ENCODE measurements around the gene EVA1C.

The EVA1C gene

DNA sequence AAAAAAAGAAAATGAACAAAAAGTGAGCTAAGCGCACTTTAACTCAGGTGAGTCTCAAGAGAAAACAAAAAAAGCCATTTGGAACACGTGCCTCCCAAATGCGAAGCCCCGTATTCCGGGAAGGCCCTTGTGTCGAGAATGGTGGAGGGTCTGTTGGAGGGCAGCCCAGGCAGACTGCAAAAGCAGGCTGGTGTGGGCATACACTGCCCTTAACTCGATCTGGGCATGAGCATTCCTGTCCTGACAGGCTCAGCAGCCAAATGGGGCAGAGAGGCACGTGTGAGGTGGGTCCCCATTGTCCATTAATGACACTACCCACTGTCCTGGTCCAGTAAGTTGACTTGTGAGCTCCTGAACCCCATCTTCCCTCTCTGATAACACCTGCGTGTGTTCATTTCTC, 57.7 kb downstream of the EVA1C start:
- H3K4me3 ChIP-seq (ENCODE audit: low read depth in 1 of 2, low read length in 2 of 2) = no peak overlapping the region
- no peak overlapping the region for H3K9ac ChIP-seq (ENCODE audit: low read depth in 1 of 2, low read length in 2 of 2)
- no peaks in the 10 kb centered on the region for H3K9me3 ChIP-seq (ENCODE audit: control insufficient read depth in 1 of 2, low read length in 2 of 2)
- no peaks in the 10 kb centered on the region for H3K27me3 ChIP-seq (ENCODE audit: control insufficient read depth in 1 of 2, insufficient read depth in 2 of 2, low read length in 2 of 2)
- no peaks in the 10 kb centered on the region for H3K4me1 ChIP-seq (ENCODE audit: control insufficient read depth in 1 of 2, insufficient read depth in 2 of 2, low read length in 2 of 2)
- no peak overlapping the region for H3K27ac ChIP-seq (ENCODE audit: low read depth, low read length)
- H3K36me3 ChIP-seq (ENCODE audit: control insufficient read depth in 1 of 2, insufficient read depth in 2 of 2, low read length in 2 of 2) = peaks cover 0 to 6% of the 10 kb centered on the region in 2 donors

DNA sequence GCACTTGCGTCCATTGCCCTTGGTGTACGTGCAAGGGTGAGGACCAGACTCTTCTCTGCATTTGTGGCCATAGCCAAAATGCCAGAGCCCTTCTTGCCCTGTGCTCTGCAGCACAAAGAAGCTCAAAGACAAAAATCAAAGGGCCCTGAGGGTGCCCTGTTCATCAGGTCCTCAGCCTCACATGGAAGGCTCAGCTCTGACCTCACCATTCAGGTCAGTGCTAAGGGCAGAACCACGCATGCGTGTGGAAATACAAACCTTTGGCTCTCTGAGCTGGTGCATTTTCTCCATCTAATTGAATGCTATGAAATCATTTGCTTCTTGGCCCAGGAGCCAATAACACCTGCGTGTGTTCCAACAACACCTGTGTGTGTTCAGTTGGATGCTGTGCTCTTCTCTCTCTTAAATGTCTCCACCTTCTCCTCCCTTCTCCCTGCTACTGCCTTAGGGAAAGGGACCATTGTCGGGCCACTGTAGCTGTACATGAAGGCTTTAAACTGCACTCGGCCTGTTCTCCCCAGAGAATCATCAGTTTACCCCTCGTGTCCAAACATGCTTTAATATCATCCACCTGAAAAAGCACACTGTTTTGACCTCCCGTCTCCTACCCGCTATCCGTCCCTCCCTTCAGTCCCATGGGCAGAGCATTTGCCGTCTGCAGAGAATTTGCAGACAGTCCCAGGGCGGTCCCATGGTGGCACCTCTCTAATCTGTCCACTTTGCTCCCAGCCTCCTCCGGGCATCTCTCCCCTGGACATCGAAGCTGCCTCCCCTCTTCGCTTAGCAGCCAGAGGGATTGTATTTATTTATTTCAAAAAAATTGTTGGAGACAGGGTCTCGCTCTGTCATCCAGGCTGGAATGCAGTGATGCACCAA, 60.6 kb downstream of the EVA1C start:
- H3K36me3 ChIP-seq (ENCODE audit: control insufficient read depth in 1 of 2, insufficient read depth in 2 of 2, low read length in 2 of 2) = peaks cover 0 to 6% of the 10 kb centered on the region in 2 donors
- H3K27ac ChIP-seq (ENCODE audit: low read depth, low read length) = no peak overlapping the region

DNA sequence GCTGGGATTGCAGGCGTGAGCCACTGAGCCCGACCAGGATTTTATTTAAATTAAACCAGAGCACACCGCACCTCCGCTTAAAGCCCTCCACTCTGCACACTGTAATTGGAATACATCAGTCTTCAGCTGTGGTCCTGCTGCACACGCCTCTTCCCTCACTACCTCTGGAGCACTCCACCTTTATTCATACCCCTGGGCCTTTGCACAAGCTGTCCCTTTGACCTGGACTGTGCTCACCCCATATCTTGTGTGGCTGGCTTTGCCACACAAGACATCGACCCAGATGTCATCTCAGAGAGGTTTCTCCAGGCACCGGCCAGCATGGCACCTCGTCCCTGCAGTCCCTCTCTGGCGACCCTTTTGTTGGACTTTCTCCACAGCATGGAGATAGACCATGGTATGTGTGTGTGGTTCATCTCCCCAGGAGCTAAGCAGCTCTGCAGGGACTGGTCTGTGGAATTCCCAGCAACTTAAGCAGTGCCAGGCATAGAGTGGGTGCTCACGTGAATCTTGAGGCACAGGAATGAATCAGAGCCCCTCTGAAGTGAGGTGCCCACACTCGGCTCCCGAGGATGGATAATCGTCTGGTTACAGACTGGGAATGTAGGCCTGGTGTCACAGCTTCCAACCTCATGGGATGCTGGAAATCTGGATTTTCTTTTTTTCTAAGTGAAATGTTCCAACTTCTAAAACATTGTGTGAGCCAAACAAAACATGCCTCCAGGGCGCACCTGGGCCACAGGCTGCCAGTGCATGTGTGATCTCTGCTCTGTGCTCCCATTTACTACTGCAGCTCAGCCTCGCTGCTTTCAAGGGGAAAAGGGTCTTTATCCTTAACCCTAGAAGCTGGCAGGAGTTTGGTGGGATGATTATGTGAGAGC, 61.9 kb downstream of the EVA1C start:
- H3K36me3 ChIP-seq (ENCODE audit: control insufficient read depth in 1 of 2, insufficient read depth in 2 of 2, low read length in 2 of 2) = peaks cover 0 to 6% of the 10 kb centered on the region in 2 donors
- H3K27ac ChIP-seq (ENCODE audit: low read depth, low read length) = no peak overlapping the region

More for the DNA sequence above, 60.6 kb downstream of the EVA1C start:
- Histone ChIP-seq H3K9ac (ENCODE audit: low read depth in 1 of 2, low read length in 2 of 2) (no peak overlapping the region), H3K9me3 (ENCODE audit: control insufficient read depth in 1 of 2, low read length in 2 of 2) (no peaks in the 10 kb centered on the region), H3K4me3 (ENCODE audit: low read depth in 1 of 2, low read length in 2 of 2) (no peak overlapping the region), H3K4me1 (ENCODE audit: control insufficient read depth in 1 of 2, insufficient read depth in 2 of 2, low read length in 2 of 2) (peaks cover 0 to 7% of the 10 kb centered on the region in 2 donors), H3K27me3 (ENCODE audit: control insufficient read depth in 1 of 2, insufficient read depth in 2 of 2, low read length in 2 of 2) (no peaks in the 10 kb centered on the region)

DNA sequence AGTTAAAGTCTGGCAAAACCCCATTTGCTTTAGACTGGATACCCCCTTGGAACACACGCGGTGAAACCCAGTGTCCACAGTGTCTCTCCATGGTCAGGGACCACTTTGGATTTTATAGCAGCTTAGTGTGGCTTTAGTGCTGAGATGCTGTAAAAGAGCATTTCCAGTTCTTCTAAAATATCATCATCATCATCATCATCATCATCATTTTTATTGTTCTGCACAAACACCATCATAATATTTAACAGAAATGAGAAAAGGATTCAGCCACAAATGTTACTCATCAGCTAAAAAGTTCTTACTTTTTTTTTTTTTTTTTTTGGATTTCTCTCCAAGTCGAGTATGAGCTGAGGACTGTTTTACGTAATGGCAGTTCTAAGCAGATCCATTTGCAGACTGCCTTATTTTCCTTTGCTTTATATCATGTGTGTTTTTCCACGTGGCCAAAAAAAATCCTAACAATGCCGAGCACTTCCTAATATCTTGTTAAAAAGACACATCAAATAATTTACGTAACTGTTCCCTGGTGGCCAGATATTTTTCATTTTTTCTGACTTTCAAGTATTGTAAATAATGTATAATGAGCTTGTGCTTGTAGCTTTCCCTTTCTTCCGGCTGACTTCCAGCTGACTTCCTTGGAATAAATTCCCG, 62.8 kb downstream of the EVA1C start:
- Histone ChIP-seq H3K4me1 (ENCODE audit: control insufficient read depth in 1 of 2, insufficient read depth in 2 of 2, low read length in 2 of 2) (peaks cover 0 to 7% of the 10 kb centered on the region in 2 donors), H3K9ac (ENCODE audit: low read depth in 1 of 2, low read length in 2 of 2) (no peak overlapping the region), H3K27me3 (ENCODE audit: control insufficient read depth in 1 of 2, insufficient read depth in 2 of 2, low read length in 2 of 2) (no peaks in the 10 kb centered on the region), H3K27ac (ENCODE audit: low read depth, low read length) (no peak overlapping the region), H3K9me3 (ENCODE audit: control insufficient read depth in 1 of 2, low read length in 2 of 2) (no peaks in the 10 kb centered on the region), H3K4me3 (ENCODE audit: low read depth in 1 of 2, low read length in 2 of 2) (no peak overlapping the region), H3K36me3 (ENCODE audit: control insufficient read depth in 1 of 2, insufficient read depth in 2 of 2, low read length in 2 of 2) (peaks cover 0 to 6% of the 10 kb centered on the region in 2 donors)

More for the DNA sequence above, 61.9 kb downstream of the EVA1C start:
- Histone ChIP-seq H3K9ac (ENCODE audit: low read depth in 1 of 2, low read length in 2 of 2) (no peak overlapping the region), H3K4me3 (ENCODE audit: low read depth in 1 of 2, low read length in 2 of 2) (no peak overlapping the region), H3K4me1 (ENCODE audit: control insufficient read depth in 1 of 2, insufficient read depth in 2 of 2, low read length in 2 of 2) (peaks cover 0 to 7% of the 10 kb centered on the region in 2 donors), H3K9me3 (ENCODE audit: control insufficient read depth in 1 of 2, low read length in 2 of 2) (no peaks in the 10 kb centered on the region), H3K27me3 (ENCODE audit: control insufficient read depth in 1 of 2, insufficient read depth in 2 of 2, low read length in 2 of 2) (no peaks in the 10 kb centered on the region)

DNA sequence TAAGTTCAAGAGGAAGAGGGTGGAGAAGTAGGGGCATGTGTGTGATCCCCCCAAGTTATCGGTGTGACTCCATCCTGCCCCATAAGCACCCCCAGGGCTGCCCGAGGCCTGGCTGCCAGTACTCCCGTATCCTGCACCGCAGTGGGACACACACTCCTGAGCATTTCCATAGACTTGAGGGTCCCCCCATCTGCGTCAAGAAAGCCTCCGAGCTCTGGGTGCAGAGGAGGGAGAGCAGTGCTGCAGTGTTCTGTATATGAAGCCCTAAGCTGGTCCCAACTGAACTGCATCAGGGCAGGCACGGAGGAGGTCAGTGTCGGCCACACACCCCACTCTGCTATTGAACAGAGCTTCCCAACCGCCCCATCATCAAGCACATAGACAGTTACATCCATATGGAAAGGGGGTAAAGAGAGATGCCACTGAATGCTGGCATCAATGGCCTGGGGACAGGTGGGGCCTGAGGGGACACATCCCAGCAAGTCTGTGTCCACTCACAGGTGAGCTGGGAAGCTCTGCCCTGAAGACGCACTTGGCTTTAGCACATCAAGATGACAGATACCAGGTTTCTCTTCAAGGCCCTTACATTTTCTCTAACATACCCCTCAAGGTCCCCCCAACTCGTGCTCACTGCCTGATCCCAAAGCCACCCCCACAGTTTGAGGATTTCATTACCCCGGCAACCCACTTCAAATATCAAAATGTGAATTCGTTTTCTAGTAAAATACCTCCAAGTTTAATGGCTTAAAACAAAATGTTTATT, 64.3 kb downstream of the EVA1C start:
- H3K9ac ChIP-seq (ENCODE audit: low read depth in 1 of 2, low read length in 2 of 2) = no peak overlapping the region
- no peaks in the 10 kb centered on the region for H3K27me3 ChIP-seq (ENCODE audit: control insufficient read depth in 1 of 2, insufficient read depth in 2 of 2, low read length in 2 of 2)
- H3K4me1 ChIP-seq (ENCODE audit: control insufficient read depth in 1 of 2, insufficient read depth in 2 of 2, low read length in 2 of 2) = peaks cover 0 to 7% of the 10 kb centered on the region in 2 donors
- peaks cover 0 to 6% of the 10 kb centered on the region in 2 donors for H3K36me3 ChIP-seq (ENCODE audit: control insufficient read depth in 1 of 2, insufficient read depth in 2 of 2, low read length in 2 of 2)
- no peaks in the 10 kb centered on the region for H3K9me3 ChIP-seq (ENCODE audit: control insufficient read depth in 1 of 2, low read length in 2 of 2)
- H3K4me3 ChIP-seq (ENCODE audit: low read depth in 1 of 2, low read length in 2 of 2) = no peak overlapping the region
- no peak overlapping the region for H3K27ac ChIP-seq (ENCODE audit: low read depth, low read length)

DNA sequence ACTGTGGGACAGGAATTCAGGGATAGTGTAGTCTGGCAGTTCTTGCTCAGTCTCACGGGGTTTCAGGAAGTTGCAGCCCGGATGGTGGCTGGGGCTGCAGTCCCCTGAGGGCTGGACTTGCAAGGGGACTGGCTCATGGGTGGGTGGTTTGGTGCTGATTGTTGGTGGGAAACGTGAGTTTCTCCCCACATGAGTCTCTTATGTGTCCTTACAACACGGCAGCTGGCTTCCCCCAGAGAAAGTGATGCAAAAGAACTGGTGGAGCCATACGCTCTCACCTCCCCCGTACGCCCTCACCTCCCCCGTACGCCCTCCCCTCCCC, 64.9 kb downstream of the EVA1C start:
- no peaks in the 10 kb centered on the region for H3K9me3 ChIP-seq (ENCODE audit: control insufficient read depth in 1 of 2, low read length in 2 of 2)
- no peak overlapping the region for H3K9ac ChIP-seq (ENCODE audit: low read depth in 1 of 2, low read length in 2 of 2)
- H3K4me3 ChIP-seq (ENCODE audit: low read depth in 1 of 2, low read length in 2 of 2) = no peak overlapping the region
- H3K27ac ChIP-seq (ENCODE audit: low read depth, low read length) = no peak overlapping the region
- peaks cover 0 to 6% of the 10 kb centered on the region in 2 donors for H3K36me3 ChIP-seq (ENCODE audit: control insufficient read depth in 1 of 2, insufficient read depth in 2 of 2, low read length in 2 of 2)
- no peaks in the 10 kb centered on the region for H3K27me3 ChIP-seq (ENCODE audit: control insufficient read depth in 1 of 2, insufficient read depth in 2 of 2, low read length in 2 of 2)
- H3K4me1 ChIP-seq (ENCODE audit: control insufficient read depth in 1 of 2, insufficient read depth in 2 of 2, low read length in 2 of 2) = peaks cover 0 to 7% of the 10 kb centered on the region in 2 donors

DNA sequence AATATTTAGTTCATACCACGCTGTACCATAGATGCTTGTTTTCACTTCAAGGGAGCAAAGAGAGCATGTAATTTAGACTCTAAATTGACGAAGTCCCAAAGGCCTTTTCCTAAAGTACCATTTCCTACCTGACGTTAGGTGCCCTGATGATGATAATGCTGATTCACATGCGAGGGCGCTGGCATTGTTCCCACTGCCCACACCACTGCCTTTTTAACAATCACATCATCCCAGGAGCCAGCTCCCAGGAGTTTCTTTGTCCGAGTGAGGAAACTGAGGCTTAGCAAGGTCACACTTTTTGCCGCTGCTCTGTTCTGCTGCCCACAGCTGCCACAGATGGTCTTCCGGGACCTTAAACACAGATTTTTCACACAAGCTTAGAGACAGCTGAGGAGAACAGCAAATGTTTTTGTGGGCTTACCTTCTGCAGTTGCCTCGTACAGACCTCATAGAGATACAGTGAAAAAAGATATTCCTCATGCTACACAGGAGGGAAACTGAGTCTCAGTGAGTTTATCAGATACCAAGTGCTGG, 69.4 kb downstream of the EVA1C start:
- H3K27me3 ChIP-seq (ENCODE audit: control insufficient read depth in 1 of 2, insufficient read depth in 2 of 2, low read length in 2 of 2) = no peaks in the 10 kb centered on the region
- H3K27ac ChIP-seq (ENCODE audit: low read depth, low read length) = no peak overlapping the region
- H3K36me3 ChIP-seq (ENCODE audit: control insufficient read depth in 1 of 2, insufficient read depth in 2 of 2, low read length in 2 of 2) = no peaks in the 10 kb centered on the region
- H3K4me1 ChIP-seq (ENCODE audit: control insufficient read depth in 1 of 2, insufficient read depth in 2 of 2, low read length in 2 of 2) = no peaks in the 10 kb centered on the region
- no peaks in the 10 kb centered on the region for H3K9me3 ChIP-seq (ENCODE audit: control insufficient read depth in 1 of 2, low read length in 2 of 2)
- H3K4me3 ChIP-seq (ENCODE audit: low read depth in 1 of 2, low read length in 2 of 2) = no peak overlapping the region
- no peak overlapping the region for H3K9ac ChIP-seq (ENCODE audit: low read depth in 1 of 2, low read length in 2 of 2)

DNA sequence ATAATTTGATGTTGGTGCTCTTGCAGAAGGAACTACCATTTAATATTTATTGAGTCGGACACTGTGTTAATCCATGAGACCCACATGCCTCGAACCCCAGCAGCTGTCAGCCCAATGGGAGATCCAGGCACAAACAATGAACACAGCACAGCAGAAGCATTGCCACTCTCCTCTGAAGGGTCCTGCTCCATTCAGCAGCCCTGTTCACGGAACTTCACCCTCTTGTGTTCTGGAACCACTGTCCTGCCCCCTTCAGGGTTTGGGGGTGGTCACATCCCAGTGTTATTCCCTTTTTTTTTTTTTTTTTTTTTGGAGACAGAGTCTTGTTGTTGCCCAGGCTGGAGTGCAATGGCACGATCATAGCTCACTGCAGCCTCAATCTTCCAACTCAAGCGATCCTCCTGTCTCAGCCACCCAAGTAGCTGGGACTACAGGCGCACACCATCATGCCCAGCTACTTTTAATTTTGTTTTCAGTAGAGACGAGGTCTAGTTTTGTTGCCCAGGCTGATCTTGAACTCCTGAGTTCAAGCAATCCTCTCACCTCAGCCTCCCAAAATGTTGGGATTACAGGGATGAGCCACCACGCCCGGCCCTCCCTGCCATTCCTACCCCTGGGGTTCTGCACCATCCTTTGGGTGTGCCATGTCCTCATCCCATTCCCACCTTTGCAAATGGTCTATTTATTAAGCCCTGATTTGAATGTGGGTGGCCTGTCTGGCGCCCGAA, 70.2 kb downstream of the EVA1C start:
- no peaks in the 10 kb centered on the region for H3K27me3 ChIP-seq (ENCODE audit: control insufficient read depth in 1 of 2, insufficient read depth in 2 of 2, low read length in 2 of 2)
- no peaks in the 10 kb centered on the region for H3K9me3 ChIP-seq (ENCODE audit: control insufficient read depth in 1 of 2, low read length in 2 of 2)
- H3K4me1 ChIP-seq (ENCODE audit: control insufficient read depth in 1 of 2, insufficient read depth in 2 of 2, low read length in 2 of 2) = no peaks in the 10 kb centered on the region
- no peaks in the 10 kb centered on the region for H3K36me3 ChIP-seq (ENCODE audit: control insufficient read depth in 1 of 2, insufficient read depth in 2 of 2, low read length in 2 of 2)
- no peak overlapping the region for H3K9ac ChIP-seq (ENCODE audit: low read depth in 1 of 2, low read length in 2 of 2)
- no peak overlapping the region for H3K4me3 ChIP-seq (ENCODE audit: low read depth in 1 of 2, low read length in 2 of 2)
- no peak overlapping the region for H3K27ac ChIP-seq (ENCODE audit: low read depth, low read length)

DNA sequence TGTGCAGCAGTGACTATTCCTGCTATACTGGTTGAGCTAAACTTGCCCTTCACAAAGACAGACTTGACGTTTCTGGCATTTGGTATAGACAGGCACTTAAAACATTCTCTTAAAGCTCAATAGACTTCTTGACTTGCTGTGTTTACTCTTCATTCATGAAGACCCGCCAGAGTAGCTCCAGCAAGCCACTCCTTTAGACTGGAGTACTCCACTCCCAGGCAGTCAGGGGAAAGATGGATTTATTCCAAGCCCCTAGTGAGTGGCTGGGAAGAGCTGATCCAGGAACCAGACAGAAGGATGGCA, 70.7 kb downstream of the EVA1C start:
- no peaks in the 10 kb centered on the region for H3K27me3 ChIP-seq (ENCODE audit: control insufficient read depth in 1 of 2, insufficient read depth in 2 of 2, low read length in 2 of 2)
- H3K4me3 ChIP-seq (ENCODE audit: low read depth in 1 of 2, low read length in 2 of 2) = no peak overlapping the region
- H3K4me1 ChIP-seq (ENCODE audit: control insufficient read depth in 1 of 2, insufficient read depth in 2 of 2, low read length in 2 of 2) = no peaks in the 10 kb centered on the region
- H3K9ac ChIP-seq (ENCODE audit: low read depth in 1 of 2, low read length in 2 of 2) = no peak overlapping the region
- H3K27ac ChIP-seq (ENCODE audit: low read depth, low read length) = no peak overlapping the region
- no peaks in the 10 kb centered on the region for H3K9me3 ChIP-seq (ENCODE audit: control insufficient read depth in 1 of 2, low read length in 2 of 2)
- no peaks in the 10 kb centered on the region for H3K36me3 ChIP-seq (ENCODE audit: control insufficient read depth in 1 of 2, insufficient read depth in 2 of 2, low read length in 2 of 2)

Measured in duodenal mucosa (tissue), 2 donors.